Measurements from ENCODE around the gene GALNT2. TPM values are rescaled to one million over a fixed set of nuclear protein-coding genes. Genes with fewer than 3 reads are reported as not detected.

GALNT2 gene
- total and polyA plus RNA-seq, 9 of the 15 experiments (the other 6 are each of a cell fraction or from before 2014, with no cell fraction given): 1.6 to 106 (median 51.9) TPM

GRCh38 chr1:230205719-230206198 is 138.7 kb downstream of the GALNT2 start (continued):
- TF ChIP-seq PRDM10 (IDR thresholded peaks at IDR 0.05; ENCODE audit: partially characterized antibody) (peak; percentile 32), HDAC1 (IDR thresholded peaks at IDR 0.05) (peak in 1 of 2 experiments; percentile 60; a peak in 1 of 4 replicates), CXXC5 (CRISPR knock-in tag; IDR thresholded peaks at IDR 0.05) (peak; percentile 75), PML (IDR thresholded peaks at IDR 0.05; ENCODE audit: low read length) (peak; percentile 94), RREB1 (CRISPR knock-in tag; IDR thresholded peaks at IDR 0.05) (no peak), MTA2 (IDR thresholded peaks at IDR 0.05; ENCODE audit: low read depth) (peak; percentile 82), CCNT2 (IDR thresholded peaks at IDR 0.05; ENCODE audit: borderline replicate concordance, extremely low read depth, insufficient read length, low read depth, low read length) (peak; percentile 71), SMARCA4 (IDR thresholded peaks at IDR 0.05) (peak; percentile 94), ZNF436 (CRISPR knock-in tag; IDR thresholded peaks at IDR 0.05) (no peak), NEUROD1 (IDR thresholded peaks at IDR 0.05; ENCODE audit: borderline replicate concordance, low read depth, low read length, partially characterized antibody) (peak; percentile 63), ETV6 (IDR thresholded peaks at IDR 0.05; ENCODE audit: borderline replicate concordance in 1 of 2, low read depth in 2 of 2, low read length in 1 of 2) (peak in 1 of 2 experiments; percentile 75; a peak in 1 of 4 replicates), ETV6 (CRISPR knock-in tag; IDR thresholded peaks at IDR 0.05; ENCODE audit: borderline replicate concordance) (no peak), JUND (IDR thresholded peaks at IDR 0.05; ENCODE audit: borderline replicate concordance, low read depth, low read length) (peak; percentile 48; the same call in 1 of the 2 replicates), JUND (tag; IDR thresholded peaks at IDR 0.05; ENCODE audit: borderline replicate concordance, low read depth, low read length) (peak; percentile 60; the same call in 1 of the 3 replicates), NCOR1 (IDR thresholded peaks at IDR 0.05) (peak; percentile 93), SMAD4 (CRISPR knock-in tag; conservative IDR thresholded peaks at IDR 0.05) (peak; percentile 65; the same call in 1 of the 2 replicates), PYGO2 (tag; IDR thresholded peaks at IDR 0.05) (peak; percentile 67; the same call in 1 of the 2 replicates), MNT (conservative IDR thresholded peaks at IDR 0.05) (peak; percentile 13 to 32; a peak in 2 of 4 replicates)

Data from K562 (cell line).